ENCODE measurements around the gene IL13.

IL13 gene

GRCh38 chr5:132669966-132670882, 12.3 kb downstream of the IL13 start:
- DNase-seq (ENCODE audit: low spot score), result no peak

DNA sequence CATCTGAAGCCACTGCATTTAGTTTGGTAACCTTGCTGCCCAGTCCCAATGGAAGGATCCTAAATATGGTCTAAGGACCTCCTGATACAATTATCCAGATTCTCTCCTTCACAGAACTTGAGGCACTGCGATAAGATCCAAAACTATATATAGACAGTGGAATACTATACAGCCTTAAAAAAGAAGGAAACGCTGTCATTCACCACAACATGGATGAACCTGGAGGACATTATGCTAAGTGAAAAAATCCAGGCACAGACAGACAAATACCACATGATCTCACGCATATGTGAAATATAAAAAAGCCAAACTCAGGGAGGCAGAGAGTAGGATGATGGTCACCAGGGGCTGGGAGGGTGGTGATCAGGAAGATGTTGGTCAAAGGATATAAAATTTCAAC, 13.0 kb downstream of the IL13 start:
- DNase-seq (ENCODE audit: low spot score), result no peak

DNA sequence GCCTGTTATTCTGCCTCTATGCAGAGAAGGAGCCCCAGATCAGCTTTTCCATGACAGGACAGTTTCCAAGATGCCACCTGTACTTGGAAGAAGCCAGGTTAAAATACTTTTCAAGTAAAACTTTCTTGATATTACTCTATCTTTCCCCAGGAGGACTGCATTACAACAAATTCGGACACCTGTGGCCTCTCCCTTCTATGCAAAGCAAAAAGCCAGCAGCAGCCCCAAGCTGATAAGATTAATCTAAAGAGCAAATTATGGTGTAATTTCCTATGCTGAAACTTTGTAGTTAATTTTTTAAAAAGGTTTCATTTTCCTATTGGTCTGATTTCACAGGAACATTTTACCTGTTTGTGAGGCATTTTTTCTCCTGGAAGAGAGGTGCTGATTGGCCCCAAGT, 15.5 kb downstream of the IL13 start:
- DNase-seq (ENCODE audit: low spot score), result no peak

GRCh38 chr5:132673939-132674630, 16.1 kb downstream of the IL13 start, which contains the start of gene IL4:
TSS of gene IL4 (plus strand) at chr5:132673989. CDS start at chr5:132674051, 62 bp downstream.
- DNase-seq (ENCODE audit: low spot score), result no peak

- DNase-seq (ENCODE audit: low spot score), result no peak
Measured at GRCh38 chr5:132674671-132675506, 16.9 kb downstream of the IL13 start.

DNA sequence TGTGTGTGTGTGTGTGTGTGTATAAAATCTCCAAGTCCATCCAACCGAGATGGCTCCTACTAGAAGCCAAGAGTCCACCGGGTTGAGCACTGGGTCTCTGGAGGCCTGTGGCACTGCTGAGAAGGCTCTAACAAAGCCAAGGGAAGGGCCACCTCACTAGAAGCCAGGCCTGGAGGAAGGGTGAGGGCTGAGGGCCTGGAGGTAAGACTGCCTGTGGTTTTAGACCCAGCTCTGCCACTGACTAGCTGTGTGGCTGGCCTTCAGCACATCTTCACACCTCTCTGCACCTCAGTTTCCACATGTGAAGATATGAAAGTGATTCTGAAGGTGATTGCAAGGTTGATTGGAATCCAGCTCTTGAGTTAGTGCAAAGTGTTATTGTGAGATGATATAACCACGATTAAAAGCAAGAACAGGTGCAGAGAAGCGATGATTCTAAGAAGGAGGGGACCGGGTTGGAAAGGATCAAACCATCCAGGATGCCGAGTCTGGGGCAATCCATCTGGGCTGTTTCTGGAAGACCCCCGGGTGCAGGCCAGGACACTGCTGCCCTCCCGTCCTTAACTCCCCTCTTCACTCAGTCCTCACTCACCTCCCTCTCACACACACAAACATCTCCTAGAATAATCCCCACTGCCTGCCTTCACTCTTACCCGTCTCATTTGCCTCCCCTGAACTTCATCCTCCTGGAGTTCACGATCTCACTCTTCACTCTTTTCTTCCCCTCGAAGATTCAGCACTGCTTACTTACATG, 18.1 kb downstream of the IL13 start:
- DNase-seq (ENCODE audit: low spot score), result no peak

GRCh38 chr5:132677191-132677590, 19.2 kb downstream of the IL13 start:
- no peak for DNase-seq (ENCODE audit: low spot score)

DNA sequence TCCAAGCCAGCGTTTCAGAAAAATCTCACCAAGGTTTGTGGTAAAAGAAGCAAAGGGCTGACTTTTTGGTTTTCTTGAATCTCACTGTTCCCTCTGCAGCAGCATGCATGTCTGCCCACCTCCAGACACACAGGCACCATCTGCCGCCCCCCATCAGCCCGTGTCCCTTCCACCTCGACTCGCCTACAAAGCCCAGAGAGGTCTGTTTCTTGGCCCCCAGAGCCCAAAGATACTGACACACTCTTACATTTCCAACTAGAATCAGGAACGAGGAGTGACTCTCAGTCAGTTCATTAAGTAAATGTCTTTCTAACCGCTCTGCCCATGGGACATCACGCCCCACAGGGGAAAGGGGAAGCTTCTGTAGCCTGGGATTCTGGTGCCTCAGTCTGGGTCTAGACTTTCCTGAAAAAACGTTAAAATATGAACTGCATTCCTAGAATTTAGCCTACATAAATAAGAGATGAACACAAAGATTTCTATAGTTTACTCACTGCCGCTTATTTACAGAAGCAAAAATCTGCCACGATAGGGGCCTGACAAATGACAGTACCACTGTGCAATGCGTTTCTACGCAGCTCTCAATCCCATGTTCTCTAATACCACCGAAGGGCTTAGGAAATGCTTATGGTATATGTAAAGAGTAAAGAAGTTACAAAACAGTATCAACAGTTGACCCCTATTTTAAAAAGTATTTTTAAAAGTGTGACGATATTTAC, 19.9 kb downstream of the IL13 start:
- DNase-seq (ENCODE audit: low spot score), result no peak

DNA sequence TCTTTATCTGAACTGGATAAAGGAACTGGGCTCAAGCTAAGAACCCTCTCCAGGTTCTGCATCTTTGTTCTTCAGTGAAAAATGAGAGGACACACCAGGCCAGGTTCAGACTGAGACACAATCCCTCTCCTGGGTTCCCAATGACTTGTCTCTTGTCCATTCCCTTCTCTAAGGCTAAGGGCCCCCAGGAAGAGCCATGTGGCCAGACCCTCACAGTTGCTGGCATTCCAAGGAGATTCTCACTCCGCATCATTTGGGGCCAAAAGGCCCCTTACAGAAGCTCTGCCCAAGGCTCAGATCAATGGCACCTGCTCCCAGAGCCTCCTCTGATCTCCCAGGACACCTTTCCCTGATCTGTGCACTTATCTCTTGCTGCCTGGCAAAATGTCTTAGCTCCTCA, 20.8 kb downstream of the IL13 start:
- DNase-seq (ENCODE audit: low spot score), result no peak

GRCh38 chr5:132679166-132679565, 21.2 kb downstream of the IL13 start:
- no peak for DNase-seq (ENCODE audit: low spot score)

DNA sequence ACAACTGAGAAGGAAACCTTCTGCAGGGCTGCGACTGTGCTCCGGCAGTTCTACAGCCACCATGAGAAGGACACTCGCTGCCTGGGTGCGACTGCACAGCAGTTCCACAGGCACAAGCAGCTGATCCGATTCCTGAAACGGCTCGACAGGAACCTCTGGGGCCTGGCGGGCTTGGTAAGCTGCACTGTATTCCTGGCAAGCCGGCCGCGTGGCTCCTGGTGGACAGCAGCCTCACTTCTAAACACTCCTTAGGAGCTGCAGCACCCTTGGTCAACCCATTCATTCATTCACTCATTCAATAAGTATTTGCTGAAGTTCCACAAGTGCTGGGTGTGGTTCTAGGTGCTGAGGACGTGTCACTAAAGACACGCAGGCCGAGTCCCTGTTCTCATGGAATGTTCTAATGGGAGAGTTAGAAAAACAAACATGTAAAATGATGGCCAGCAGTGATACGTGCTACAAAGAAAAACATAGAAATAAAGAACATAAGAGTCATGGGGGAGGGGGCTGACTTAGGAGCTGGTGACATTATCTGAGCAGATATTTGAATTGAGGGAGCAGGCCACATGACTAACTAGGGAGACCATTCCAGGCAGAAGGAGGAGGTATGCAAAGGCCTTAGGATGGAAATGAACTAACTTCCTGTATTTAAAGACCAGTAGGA, 21.9 kb downstream of the IL13 start:
- DNase-seq (ENCODE audit: low spot score), result no peak

DNA sequence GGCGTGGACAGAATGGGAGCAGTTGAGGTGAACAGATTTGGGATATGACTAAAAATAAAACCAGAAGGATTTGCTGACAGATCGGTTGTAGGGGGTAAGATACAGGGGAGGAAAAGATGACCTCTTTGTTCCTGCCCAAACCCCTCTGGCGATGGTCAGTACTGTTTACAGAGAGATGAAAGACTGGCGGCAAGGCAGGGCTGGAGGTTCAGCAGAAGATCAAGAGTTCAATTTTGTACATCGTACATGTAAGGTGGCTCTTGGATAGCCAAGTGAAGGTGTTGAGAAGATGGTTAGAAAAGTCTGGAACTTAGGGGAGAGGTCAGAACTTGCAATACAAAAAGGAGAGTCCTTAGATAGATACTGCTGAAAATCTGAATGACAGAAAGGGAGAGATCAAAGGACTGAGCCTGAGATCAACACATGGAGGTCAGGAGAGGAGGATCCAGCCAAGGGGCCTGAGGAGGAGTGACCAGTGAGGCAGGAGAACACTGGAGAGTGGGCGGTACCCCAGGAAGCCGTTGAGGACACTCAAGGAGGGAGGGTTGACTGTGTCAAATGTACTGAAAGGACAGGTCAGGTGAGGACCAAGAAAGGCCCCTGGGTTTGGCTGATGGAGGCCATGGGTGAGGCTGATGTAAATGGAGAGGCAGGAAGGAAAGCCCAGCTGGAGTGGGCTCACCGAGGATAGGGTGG, 23.0 kb downstream of the IL13 start:
- DNase-seq (ENCODE audit: low spot score), result no peak

GRCh38 chr5:132681476-132681831, 23.5 kb downstream of the IL13 start:
- no peak for DNase-seq (ENCODE audit: low spot score)

GRCh38 chr5:132681983-132682382, 24.0 kb downstream of the IL13 start:
- DNase-seq (ENCODE audit: low spot score), result no peak

DNA sequence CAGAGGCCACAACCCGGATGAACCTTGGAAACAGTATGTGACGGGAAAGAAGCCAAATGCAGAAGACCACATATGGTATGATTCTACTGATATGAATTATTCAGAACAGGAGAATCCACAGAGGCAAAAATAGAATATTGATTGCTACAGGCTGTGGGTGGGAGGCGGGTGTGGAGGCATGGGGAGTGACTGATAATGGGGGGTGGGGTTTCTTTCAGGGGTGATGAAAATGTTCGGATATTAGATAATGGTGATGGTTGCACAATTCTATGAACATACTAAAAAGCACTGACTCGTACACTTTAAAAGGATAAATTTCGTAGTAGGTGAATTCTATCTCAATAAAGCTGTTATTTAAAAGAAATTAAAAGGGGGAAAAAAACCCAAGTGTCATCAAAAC, 26.5 kb downstream of the IL13 start:
- DNase-seq (ENCODE audit: low spot score), result no peak

DNA sequence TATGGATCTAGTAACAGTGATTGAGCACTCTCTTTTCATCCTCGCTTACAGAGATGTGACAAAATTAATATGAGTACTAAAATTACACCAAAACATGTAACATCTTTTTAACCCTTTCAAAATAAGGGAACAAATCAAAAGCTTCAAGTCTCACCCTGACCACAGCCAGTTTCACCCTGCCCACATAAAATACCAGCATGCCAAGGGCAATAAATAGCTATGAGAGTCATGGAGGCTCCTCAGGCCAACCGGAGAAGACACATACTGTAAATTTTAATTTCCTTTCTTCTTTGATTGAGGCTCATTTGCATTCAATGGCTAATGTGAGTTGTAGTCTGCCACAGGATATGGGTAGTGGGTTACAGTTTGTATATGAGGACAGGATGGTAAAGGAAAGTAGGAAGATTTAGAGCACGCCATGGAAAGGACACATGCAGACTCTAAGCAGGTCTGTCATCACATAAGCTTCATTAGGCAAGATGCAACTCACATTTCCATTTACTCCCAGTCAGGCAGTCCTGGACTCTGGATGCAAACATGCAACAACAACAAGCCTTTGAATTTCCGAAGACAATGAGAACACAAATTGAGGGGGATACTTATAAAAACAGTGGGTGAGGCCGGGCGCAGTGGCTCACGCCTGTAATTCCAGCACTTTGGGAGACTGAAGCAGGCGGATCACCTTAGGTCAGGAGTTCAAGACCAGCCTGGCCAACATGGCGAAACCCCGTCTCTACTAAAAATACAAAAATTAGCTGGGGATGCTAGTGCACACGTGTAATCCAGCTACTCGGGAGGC, 27.1 kb downstream of the IL13 start:
- no peak for DNase-seq (ENCODE audit: low spot score)

GRCh38 chr5:132686193-132686592, 28.2 kb downstream of the IL13 start:
- no peak for DNase-seq (ENCODE audit: low spot score)

GRCh38 chr5:132687995-132688394, 30.0 kb downstream of the IL13 start:
- DNase-seq (ENCODE audit: low spot score), result no peak
